Globus pallidus (tissue), 1 donor: Measurements from ENCODE around the gene ERBB4.

Experiments
- DNase-seq: peaks from one replicate; pipeline ENCODE4 v3.0.0-alpha.2; 2015; ENCODE audit warnings: low spot score

The ERBB4 gene

DNA sequence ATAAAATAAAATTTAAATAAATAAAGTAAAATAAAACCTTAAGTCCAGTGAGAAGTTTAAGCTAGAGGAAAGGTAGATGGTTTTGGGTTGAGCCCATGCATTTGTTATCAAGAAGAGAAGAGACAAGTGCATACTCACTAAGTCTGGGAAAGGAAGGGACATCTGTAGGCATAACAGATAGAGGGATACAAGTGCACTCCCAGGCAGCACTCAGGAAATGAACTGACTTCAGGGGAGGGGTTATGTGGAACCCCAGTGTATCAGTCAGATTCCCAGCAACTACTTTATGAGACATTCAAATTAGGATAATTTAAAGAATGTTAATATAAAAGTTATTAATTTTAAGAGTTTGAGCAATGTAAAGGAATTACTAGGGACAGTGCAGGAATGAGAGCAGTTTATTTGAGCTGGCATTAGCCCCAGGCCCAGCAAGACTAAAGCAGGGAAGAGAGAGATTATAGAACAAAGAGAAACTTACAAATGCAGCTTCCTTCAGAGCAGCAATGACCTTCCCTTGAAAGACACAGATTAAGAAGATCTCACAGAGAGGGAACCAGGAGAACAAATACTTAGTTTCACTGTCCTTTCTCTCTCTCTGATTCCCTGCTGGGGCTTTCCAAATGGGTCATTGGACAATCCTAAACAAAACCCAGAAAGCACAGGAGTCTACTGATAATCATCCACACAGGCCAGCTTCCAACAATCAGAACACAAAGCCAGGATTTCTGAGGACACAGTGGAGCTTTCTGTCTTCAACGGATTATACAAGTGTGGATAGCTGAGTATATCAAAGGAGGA lies 109.7 kb downstream of the ERBB4 start:
- DNase-seq, result peak; percentile 86

DNA sequence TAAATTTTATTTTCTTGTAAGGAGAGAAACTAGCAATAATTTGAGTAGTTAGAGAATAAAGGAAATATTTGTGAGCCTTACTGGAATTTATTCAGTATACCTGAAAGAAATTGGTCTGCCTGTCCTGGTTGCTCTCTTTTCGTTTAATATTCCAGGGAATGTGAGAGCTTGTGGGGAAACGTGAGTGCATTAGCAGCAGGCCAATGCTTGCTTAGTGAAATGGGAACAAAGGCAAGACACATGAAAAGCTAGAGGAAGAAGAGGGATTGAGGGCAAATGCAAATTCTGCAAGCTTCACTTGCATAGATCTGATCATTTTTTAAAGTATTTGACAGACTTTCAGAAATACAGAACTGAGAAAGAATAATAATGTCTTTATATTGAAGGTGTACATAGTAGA lies 111.0 kb downstream of the ERBB4 start:
- DNase-seq, result no peak

DNA sequence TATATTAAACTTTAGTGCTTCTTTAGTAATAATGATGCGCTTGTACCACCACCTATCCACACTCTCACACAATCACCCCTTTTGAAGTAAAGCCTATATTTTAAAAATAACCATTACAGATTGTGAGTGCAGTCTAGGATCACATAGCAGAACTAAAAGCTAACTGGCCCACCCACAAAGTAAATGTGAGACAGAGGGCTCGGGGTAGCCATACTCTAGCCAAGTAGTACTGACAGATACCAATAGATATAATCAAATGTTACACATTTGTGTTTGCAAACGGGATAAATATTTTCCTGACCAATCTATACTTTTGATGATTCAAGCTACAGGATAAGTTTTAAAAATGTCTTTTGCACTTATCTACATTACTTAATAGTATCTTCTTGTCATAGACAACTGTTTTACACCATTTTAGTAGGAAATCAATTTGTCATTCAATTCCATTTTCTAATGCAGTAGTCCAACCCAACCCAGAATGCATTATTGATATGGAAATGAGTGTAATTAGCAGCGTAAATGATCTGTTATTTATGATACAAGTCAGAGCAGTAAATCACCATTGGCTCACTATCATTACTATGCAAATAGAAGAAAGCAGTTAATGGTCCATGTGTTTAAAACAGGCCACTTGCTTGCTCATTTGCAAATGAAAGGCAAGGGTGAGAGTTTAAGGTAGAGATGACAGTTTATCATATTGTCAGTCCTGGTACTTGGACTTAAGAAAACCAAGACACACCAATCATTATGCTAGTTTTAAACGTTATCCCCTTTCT lies 111.8 kb downstream of the ERBB4 start:
- no peak for DNase-seq

DNA sequence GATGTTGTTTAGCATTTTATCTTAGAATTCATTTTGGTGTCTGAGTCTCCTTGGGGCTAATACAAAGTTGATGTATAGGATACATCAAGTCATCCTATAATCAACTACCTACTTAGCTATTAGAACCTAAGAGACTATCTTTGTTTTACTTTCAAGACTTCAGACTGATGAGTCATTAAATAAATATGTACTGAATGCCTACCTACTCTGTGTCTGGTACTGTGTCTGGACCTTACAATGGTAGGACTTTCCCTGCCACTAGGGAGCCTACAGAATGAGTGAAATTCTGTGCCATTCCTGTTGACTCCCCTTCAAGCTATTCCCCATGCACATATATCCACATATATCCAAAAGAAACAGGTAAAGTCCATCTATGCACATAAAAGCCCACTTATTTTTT lies 114.5 kb downstream of the ERBB4 start:
- DNase-seq, result no peak

DNA sequence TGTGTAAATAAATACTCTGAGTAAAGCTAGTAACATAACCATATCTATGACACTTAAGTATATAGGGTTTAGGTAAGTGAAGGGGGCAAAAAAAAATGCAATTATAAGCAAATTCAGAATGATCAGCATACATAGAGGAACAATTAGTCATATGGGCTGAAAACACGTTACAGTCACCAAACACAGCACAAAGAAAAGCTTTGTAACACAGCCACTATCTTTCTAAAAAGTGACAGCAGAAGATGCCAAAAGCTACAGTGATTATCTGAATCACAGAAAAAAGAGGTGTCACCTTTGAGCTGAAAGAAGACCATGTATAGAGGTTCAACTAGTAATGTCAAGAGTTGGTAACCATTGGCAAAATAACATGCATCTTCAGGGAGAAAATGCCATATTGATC lies 115.5 kb downstream of the ERBB4 start:
- DNase-seq, result no peak

DNA sequence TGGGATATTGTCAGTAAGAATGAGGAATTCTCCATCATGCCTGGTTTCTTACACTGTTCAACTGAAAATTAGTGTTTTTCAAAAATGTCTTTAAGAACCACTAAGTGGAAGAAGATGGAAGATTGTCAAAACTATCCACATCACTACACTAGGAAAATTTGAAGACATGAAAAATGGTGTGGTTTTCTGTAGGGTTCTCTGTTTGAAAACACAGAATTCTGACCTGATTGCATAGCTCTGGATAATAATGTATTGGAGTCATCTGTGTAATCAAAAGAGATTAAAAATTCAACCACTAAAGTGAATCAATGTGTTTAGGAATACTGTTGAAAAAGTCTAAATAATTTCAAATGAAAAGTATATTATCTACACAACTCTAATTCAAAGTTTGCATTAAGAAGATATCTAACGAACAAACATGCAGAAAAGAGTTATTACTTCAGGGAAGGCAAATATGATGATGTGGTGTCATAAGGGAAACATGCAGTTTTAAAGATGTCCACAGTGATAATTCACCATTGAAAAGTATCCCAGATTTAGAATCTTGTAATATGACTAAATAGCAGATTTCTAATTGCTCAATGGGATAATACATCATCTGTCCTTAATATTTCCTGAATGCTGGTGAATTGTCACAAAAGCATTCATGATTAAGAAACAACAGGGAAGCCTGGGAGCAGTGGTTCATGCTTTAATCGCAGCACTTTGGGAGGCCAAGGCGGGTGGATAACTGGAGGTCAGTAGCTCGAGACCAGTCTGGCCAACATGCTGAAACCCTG lies 116.9 kb downstream of the ERBB4 start:
- DNase-seq, result no peak

DNA sequence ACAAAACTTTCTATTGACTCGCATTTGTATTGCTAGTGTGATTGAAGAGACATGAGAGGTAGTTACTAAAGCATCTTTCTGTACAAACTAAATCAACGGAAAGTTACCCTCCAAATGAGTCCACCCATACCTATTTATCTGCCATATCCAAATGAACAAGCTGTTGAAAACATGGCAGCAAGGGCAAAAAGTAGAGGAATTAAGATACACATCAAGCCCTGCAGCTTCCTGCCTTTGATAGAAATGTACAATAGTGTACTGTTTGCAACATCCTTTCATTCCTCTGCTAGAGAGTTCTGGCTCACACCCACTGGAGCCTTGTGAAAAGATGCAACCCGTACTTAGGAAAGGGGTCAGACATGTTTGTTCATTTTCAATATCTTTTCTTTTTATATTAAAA lies 122.5 kb downstream of the ERBB4 start:
- DNase-seq, result peak; percentile 87

DNA sequence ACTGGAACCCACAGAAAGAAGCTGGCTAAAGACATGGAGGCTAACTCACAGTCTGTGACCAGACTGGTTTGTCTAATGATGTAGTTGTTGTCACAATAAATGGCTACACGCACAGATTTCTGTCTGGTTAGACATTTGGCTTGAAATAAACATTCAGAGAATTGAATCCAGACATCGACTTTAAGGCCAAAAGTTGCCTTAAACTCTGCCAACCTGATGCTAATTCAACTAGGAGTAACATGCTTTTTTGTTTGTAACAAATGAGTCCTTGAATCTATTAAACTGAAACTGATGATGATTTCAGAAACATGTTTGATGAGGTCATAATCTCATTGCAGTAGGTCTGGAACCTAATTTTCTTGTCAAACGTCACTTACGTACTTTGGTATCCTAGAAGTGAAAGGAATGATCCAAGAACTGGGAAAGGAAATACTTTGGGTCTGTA lies 123.8 kb downstream of the ERBB4 start:
- DNase-seq, result no peak

DNA sequence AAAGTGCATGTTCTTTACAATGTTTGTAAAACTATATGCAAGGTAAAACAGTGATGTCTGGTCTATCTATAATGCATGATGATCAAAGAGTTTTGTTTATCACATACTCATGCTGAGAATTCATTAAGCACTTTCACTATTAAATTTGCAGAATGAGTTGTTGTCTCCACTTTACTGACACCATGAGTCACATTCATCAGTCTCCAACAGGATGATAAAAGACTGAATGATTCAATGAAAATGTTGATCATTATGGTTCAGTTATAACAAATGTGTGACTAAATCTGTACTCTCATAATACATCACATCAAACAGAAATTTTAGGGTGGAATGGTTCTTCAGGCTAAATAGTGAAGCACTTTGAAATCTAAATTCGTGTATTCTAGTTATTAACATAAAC lies 129.0 kb downstream of the ERBB4 start:
- DNase-seq, result no peak

DNA sequence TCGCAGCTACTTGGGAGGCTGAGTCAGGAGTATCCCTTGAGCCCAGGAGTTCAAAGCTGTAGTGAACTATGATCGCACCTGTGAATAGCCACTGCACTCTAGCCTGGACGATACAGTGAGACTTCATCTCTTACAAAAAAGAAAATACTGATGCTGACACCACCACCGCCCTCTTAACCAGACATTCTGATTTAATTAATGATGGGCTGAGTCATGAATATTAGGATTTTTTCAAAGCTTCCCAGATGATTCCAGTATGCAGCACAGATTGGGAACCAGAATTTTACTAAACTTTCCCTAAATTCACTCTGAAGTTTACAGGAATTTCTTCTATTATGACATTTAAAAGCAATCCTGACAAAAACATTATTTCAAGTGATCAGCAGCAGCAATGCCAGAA lies 130.1 kb downstream of the ERBB4 start:
- no peak for DNase-seq

DNA sequence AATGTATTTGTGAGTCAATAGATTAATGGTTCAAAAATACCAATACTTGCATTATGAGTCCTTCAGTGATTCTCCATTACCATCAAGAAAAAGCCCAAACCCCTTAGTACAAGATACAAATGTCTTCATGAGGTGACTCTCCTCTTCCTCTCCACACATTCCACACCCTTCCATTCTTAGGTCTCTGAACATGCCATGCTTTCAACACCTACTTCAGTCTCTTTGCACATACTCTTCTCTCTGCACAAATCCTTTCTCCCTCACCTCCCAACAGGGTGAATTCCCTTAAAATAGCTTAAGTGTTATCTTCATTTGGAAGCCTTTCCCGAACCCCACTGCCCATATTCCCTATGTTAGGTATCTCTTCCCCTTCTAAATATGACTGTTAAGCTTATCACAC lies 131.9 kb downstream of the ERBB4 start:
- DNase-seq, result no peak

DNA sequence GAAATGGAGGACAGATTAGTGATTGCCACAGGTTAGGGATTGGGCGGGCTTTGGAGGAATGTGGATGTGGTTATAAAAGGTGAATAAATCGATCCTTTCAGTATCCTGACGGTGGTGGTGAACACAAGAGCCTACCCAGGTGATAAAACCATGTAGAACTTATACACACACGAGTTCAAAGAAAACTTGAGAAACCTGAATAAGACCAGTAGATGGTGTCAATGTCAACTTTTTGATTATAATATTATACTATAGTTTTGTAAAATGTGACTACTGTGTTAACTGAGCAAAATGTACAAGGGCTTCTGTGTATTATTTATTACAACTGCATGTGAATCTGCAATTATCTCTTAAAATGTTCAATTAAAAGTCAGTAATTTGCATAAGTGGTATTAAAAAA lies 136.3 kb downstream of the ERBB4 start:
- DNase-seq, result no peak

DNA sequence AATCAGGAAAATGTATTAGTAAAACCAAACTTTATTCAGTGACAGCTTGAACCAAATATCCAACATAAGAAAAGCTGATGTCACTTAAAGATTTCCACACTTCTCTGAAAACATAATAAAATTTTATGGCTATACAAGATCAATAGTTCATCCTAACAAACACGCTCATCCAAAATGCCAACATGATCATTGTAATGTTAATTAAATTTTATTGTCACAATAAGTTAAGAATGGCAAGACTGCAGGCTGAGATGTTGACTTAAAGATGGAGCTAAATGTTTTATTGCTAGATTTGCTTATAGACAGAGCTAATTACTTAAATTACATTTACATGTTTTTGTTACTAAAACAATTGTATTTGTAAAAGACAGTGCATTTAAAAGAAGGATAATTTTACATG lies 140.3 kb downstream of the ERBB4 start:
- no peak for DNase-seq

DNA sequence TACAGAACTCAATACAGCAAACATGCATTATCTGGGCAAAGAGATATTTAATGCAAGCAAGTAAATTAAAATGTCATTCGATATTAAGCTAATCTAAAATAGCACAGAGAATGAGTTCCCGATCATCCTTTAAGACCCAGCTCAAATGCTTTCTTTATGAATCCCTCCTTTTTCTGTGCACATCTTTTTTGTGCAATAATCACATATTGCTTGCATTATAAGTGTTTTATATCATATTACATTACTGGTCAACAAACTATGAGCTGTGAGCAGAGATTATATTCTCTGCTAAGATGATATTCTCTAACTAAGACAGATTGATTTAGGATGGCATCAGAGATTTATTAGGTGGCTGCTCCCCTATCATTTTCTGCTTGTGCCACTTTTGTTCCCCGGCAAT lies 146.1 kb downstream of the ERBB4 start:
- no peak for DNase-seq

DNA sequence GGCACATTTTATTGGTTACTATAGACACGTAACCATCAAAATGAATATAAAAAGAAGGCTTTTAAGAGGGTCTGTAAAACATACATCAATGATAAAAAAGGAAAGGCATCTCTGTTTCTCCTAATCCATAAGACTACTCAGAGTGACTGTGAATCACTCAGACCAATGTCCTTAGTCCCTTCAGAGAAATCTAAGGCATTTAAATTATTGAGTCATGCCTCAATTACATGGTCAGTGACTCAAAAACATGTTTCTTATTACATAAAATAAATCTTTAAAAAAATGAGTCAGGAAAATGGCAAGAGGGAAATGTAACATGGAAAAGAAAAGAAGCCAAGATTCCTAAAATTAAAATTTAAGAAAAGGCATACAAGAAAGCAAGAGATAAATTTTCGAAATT lies 146.6 kb downstream of the ERBB4 start:
- no peak for DNase-seq

DNA sequence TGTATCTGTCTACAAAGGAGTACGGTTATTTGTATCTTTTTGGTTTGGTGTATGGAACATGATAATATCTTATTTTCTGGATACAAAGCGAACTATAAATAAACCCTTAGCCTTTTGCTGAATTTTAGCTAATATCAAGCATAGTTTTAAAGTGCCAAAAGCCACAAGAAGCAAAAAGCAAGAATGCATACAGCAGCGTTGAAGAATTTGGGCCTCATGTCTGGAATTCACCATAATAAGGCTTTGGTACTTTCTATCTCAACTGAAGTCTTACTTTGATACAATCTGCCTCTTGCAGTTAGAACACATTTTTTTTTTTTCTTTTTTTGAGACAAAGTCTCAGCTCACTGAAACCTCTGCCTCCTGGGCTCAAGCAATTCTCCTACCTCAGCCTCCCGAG lies 151.5 kb downstream of the ERBB4 start:
- no peak for DNase-seq

DNA sequence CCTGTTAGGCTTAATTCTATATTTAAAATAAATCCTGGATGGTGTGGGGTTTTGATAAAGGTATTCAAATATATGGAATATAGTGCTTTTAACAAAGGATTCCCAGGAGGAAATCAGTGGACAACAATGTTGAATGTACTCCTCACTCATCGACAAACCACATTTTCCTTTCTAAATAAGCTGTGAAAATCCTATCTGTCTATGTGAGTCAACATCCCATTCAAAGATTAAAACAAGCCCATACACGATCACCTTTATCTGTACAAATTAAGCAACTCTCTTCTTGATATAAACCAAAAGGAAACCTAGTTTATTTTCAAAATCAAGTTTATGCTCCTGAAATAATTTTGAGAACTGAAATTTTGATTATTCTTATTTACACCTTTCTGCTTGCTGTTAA lies 153.4 kb downstream of the ERBB4 start:
- DNase-seq, result no peak

DNA sequence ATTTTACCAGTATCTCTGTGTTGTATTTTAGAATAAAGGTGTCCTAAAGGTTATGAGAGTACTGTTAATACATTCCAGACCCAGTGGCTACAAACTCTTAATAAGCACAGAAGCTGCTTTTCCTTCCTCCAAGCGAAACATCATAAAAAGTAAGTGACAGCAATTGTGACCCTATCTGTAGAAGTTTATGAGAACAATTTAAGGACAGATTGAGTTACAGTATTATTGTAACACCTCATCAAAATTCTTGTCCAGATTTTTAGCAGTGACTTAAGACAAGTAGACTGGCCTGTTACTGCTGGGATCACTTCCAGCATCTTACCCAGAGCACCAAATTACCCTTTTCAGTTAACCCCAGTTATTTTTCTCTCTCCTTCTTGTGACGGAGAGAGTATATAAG lies 154.6 kb downstream of the ERBB4 start:
- DNase-seq, result peak; percentile 24

DNA sequence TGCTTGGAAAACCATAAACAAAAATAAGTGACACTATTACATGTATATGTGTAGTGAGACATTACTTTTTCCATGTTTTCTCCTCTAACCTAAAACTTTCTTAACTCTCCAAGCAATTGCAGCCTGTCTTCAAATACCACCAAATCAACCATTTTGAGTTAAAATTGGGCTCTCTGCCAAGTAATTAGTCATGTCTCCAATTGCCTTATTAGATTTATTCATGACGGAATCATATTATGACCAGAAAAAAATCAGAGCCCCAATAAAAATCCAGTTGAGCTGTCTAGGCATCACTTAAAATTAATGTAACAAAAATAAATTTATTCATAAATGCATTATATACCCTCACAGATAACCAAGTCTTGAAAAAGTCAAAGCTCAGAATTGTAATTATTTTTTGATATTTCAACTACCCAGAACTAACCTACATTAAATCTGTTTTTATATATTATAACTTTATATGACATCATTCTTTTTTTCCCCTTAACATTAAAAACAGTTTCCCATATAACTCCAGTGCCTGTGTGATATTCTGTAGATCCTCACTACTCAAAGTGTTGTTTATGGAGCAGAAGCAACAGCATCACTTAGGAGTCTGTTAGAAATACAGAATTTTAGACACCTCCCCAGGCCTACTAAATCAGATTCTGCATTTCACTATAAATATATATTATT lies 157.0 kb downstream of the ERBB4 start:
- DNase-seq, result no peak

DNA sequence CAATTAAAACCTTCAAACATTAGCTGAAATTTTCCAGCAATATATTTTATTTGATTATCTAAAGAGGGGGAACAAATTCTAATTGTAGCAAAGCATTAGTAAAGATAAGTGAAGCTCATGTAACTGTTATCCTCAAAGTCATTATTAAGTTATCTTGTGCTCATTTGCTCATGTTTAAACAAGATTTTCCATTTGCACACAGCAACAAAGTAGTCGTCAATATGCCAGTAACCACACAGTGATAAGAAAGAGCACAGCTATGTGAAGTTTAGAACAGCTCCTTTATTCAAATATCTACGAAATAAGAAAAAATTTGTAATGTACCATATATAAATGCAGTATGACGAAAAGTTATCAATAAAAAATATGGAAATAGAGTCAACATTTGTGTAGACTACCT lies 159.5 kb downstream of the ERBB4 start:
- DNase-seq, result no peak

DNA sequence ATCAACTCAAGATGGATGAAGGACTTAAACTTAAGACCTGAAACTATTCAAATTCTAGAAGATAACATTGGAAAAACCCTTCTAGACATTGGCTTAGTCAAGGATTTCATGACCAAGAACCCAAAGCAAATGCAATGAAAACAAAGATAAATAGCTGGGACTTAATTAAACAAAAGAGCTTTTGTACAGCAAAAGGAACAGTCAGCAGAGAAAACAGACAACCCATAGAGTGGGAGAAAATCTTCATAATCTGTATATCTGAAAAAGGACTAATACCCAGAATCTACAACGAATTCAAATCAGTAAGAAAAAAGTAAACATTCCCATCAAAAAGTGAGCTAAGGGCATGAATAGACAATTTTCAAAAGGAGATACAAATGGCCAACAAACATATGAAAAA lies 171.2 kb downstream of the ERBB4 start:
- no peak for DNase-seq
